Measurements from ENCODE around the gene ASPG. TPM values are rescaled to one million over a fixed set of nuclear protein-coding genes. Genes with fewer than 3 reads are reported as not detected.
A peak's percentile ranks its signal among the peaks of the same experiment; 100 is the strongest.

ASPG gene
- total RNA-seq, 1 donor from 2014 or later: not detected

DNA sequence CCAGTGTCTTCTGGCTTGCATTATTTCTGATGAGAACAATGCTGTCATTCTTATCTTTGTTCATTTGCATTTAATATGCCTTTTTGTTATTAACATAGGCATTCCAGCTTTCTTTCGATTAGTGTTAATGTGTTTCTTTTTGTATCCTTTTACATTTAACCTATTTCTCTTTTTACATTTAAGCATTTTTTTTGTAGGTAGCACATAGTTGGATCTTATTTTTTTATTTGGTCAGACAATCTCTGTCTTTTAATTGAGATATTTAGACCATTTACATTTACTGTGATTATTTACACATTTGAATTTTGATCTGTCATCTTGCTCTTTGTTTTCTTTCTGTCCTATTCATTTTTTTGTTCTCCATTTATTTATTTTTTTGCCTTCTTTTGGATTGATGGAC lies 38.4 kb downstream of the ASPG start:
- TF ChIP-seq, protein P1, sequence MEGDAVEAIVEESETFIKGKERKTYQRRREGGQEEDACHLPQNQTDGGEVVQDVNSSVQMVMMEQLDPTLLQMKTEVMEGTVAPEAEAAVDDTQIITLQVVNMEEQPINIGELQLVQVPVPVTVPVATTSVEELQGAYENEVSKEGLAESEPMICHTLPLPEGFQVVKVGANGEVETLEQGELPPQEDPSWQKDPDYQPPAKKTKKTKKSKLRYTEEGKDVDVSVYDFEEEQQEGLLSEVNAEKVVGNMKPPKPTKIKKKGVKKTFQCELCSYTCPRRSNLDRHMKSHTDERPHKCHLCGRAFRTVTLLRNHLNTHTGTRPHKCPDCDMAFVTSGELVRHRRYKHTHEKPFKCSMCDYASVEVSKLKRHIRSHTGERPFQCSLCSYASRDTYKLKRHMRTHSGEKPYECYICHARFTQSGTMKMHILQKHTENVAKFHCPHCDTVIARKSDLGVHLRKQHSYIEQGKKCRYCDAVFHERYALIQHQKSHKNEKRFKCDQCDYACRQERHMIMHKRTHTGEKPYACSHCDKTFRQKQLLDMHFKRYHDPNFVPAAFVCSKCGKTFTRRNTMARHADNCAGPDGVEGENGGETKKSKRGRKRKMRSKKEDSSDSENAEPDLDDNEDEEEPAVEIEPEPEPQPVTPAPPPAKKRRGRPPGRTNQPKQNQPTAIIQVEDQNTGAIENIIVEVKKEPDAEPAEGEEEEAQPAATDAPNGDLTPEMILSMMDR (IDR thresholded peaks at IDR 0.05; ENCODE audit: insufficient read depth, low read length, poor library complexity, severe bottlenecking): no peak
- no peaks in the 10 kb centered on the region for H3K36me3 ChIP-seq (ENCODE audit: control insufficient read depth, insufficient read depth, low read length)

DNA sequence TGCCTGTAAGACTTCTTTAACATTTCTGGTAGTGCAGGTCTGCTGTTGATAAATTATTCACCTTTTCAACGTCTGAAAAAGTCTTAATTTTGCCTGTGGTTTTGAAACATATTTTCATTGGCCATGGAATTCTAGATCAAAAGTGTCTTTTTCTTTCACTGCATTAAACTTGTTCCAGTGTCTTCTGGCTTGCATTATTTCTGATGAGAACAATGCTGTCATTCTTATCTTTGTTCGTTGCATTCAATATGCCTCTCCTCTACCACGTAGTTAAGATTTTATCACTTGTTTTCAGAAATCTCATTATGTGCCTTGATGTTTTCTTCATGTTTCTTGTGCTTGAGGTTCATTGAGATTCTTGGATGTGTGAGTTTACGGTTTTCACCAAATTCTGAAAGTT lies 39.5 kb downstream of the ASPG start:
- TF ChIP-seq, protein P1 (IDR thresholded peaks at IDR 0.05; ENCODE audit: insufficient read depth, low read length, poor library complexity, severe bottlenecking): no peak
- Histone ChIP-seq H3K4me3 (ENCODE audit: low read depth, low read length) (no peak overlapping the region), H3K36me3 (ENCODE audit: control insufficient read depth, insufficient read depth, low read length) (no peaks in the 10 kb centered on the region), H3K27me3 (ENCODE audit: control insufficient read depth, insufficient read depth, low read length) (peaks cover 4% of the 10 kb centered on the region)
- DNase-seq (ENCODE audit: low read depth): no peak

More for the DNA sequence above, 38.4 kb downstream of the ASPG start:
- DNase-seq (ENCODE audit: low read depth): no peak
- H3K4me3 ChIP-seq (ENCODE audit: low read depth, low read length): no peak overlapping the region
- H3K27me3 ChIP-seq (ENCODE audit: control insufficient read depth, insufficient read depth, low read length): peaks cover 10% of the 10 kb centered on the region

DNA sequence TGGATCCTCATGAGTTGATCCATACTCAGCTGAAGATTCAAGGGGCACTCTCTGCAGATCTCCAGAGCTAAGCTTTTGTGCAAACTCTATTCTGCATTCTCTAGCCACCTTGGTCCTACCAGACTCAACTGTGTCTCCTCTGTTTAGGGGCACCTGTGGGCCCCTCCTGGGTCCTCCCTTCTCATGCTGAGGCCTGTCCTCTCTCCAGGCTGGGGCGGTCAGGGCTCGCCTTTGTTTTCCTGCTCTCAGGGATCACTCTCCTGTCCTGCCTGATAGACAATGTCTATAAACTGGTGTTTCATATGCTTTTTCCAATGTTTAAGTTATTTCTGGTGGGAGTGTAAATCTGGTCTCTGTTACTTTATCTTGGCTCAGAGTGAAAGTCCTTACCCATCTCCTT lies 41.3 kb downstream of the ASPG start:
- H3K4me3 ChIP-seq (ENCODE audit: low read depth, low read length): no peak overlapping the region
- TF ChIP-seq, protein P1 (IDR thresholded peaks at IDR 0.05; ENCODE audit: insufficient read depth, low read length, poor library complexity, severe bottlenecking): no peak
- no peak for DNase-seq (ENCODE audit: low read depth)
- H3K27me3 ChIP-seq (ENCODE audit: control insufficient read depth, insufficient read depth, low read length): no peaks in the 10 kb centered on the region
- no peaks in the 10 kb centered on the region for H3K36me3 ChIP-seq (ENCODE audit: control insufficient read depth, insufficient read depth, low read length)

DNA sequence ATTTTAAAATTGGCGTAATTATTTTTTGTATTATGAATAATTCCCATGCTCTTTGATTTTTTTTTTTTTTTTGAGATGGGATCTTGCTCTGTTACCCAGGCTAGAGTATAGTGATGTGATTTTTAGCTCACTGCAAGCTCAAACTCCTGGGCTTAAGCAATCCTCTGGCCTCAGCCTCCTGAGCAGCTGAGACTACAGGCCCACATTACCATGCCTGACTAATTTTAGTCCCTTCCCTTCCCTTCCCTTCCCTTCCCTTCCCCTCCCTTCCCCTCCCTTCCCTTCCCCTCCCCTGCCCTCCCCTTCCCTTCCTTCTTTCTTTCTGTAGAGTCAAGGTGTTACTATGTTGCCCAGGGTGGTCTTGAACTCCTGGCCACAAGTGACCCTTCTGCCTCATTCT lies 43.5 kb downstream of the ASPG start:
- no peak for DNase-seq (ENCODE audit: low read depth)
- TF ChIP-seq, protein P1 (IDR thresholded peaks at IDR 0.05; ENCODE audit: insufficient read depth, low read length, poor library complexity, severe bottlenecking): no peak
- Histone ChIP-seq H3K36me3 (ENCODE audit: control insufficient read depth, insufficient read depth, low read length) (no peaks in the 10 kb centered on the region), H3K4me3 (ENCODE audit: low read depth, low read length) (no peak overlapping the region), H3K27me3 (ENCODE audit: control insufficient read depth, insufficient read depth, low read length) (peaks cover 8% of the 10 kb centered on the region)

DNA sequence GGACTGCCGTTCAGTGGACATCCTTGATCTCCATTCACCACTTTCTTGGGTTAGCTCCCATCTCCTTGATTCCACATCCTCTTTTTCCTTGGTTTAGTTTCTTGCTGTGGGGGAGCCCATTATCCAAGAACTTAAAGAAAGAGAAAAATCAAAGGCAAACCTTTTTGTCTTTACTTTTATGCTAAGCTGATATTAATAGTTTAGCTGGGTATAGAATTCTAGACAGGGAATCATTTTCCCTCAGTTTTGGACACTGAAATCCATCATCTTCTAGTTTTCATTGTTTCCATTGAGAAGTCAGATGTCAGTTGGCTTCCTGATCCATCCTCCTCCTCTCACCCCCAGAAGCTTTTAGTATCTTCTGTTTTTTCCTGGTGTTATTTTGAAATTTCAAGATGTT lies 44.1 kb downstream of the ASPG start:
- Histone ChIP-seq H3K36me3 (ENCODE audit: control insufficient read depth, insufficient read depth, low read length) (no peaks in the 10 kb centered on the region), H3K4me3 (ENCODE audit: low read depth, low read length) (no peak overlapping the region), H3K27me3 (ENCODE audit: control insufficient read depth, insufficient read depth, low read length) (peaks cover 14% of the 10 kb centered on the region)
- TF ChIP-seq, protein P1 (IDR thresholded peaks at IDR 0.05; ENCODE audit: insufficient read depth, low read length, poor library complexity, severe bottlenecking): no peak
- DNase-seq (ENCODE audit: low read depth): no peak

DNA sequence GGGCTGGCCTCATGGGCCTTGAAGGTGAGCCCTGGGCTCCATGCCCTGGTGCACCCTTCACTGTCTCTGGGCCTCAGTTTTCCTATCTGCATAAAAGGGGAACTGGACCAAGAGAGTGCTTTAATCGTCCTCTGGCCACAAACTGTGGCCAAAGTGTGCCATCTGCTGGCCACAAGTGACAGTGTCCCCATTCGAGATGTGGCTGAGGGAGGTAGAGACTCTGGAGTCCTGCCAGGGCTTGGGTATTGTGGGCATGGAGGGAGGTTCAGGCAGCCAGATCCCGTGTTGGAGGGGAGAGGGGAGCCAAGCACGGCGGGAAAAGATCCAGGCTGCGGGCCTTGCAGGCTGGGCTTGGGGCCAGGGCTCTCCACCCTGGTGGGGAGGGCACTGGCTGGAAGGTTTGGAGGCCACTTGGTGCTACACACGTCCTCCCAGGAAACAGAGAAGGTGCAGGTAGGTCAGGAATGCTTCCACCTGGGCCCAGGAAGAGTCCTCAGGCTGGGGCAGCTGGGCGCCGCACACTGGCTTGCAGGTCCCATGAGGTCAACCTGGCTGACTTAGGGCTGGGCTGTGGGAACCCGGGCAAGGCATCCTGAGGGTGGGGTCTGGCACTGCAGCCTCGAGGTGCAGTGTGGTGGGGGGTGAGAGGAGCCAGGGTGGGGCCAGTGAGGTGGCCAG lies 45.6 kb downstream of the ASPG start:
- Histone ChIP-seq H3K36me3 (ENCODE audit: control insufficient read depth, insufficient read depth, low read length) (no peaks in the 10 kb centered on the region), H3K27me3 (ENCODE audit: control insufficient read depth, insufficient read depth, low read length) (peaks cover 29% of the 10 kb centered on the region), H3K4me3 (ENCODE audit: low read depth, low read length) (no peak overlapping the region)
- no peak for DNase-seq (ENCODE audit: low read depth)
- TF ChIP-seq, protein P1 (IDR thresholded peaks at IDR 0.05; ENCODE audit: insufficient read depth, low read length, poor library complexity, severe bottlenecking): peak; percentile 52
